Right lobe of liver (tissue), 4 donors: Measurements from ENCODE around the gene ATXN7.
A peak's percentile ranks its signal among the peaks of the same experiment; 100 is the strongest.

Experiments used
- POLR2A ChIP-seq: fragments of 450-650 bp; IDR thresholded peaks from one replicate; pipeline ENCODE4 v1.6.1; 2017; ENCODE audit warnings: antibody characterized with exemption, mild to moderate bottlenecking
- TF ChIP-seq, protein P1 (sequence below), 4 donors: fragments of 200-600 bp in 3 of 4; fragments of 450-650 bp in 1 of 4; IDR thresholded peaks; one replicate each; pipeline versions ENCODE4 v1.5.1 to v1.8.0; 2016 to 2022; ENCODE audit warnings: antibody characterized with exemption in 4 of 4, mild to moderate bottlenecking in 2 of 4
- donor health status: DM: no; HTN: no; CAD: no.
- donor health status: DM: no; HTN: no; CAD: no.
- donor health status: DM: no; HTN: yes; CAD: no.

- TF ChIP-seq, protein P1, sequence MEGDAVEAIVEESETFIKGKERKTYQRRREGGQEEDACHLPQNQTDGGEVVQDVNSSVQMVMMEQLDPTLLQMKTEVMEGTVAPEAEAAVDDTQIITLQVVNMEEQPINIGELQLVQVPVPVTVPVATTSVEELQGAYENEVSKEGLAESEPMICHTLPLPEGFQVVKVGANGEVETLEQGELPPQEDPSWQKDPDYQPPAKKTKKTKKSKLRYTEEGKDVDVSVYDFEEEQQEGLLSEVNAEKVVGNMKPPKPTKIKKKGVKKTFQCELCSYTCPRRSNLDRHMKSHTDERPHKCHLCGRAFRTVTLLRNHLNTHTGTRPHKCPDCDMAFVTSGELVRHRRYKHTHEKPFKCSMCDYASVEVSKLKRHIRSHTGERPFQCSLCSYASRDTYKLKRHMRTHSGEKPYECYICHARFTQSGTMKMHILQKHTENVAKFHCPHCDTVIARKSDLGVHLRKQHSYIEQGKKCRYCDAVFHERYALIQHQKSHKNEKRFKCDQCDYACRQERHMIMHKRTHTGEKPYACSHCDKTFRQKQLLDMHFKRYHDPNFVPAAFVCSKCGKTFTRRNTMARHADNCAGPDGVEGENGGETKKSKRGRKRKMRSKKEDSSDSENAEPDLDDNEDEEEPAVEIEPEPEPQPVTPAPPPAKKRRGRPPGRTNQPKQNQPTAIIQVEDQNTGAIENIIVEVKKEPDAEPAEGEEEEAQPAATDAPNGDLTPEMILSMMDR (IDR thresholded peaks at IDR 0.05), result peak; percentile 99 to 100 (median 100)
- peak; percentile 24 for TF ChIP-seq POLR2A
Observed at GRCh38 chr3:64023187-64023860, 159.7 kb downstream of the ATXN7 start, which contains the start of gene PSMD6.
